Naive B cell (primary cell): Measurements from ENCODE around the gene EHD2. TPM values are rescaled to one million over a fixed set of nuclear protein-coding genes. Genes with fewer than 3 reads are reported as not detected.
"Not testable (repeated sequence)": the region's sequence is repeated elsewhere in the genome, so short reads cannot be mapped to it uniquely, and the experiment has no call there.

Experiments used
- ATAC-seq, 2 donors: fragments of 150-1000 bp; cut with Tn5 transposase; 2 replicates each; pipeline ENCODE4 v1.10.0; 2021; ENCODE audit warnings: low read depth in 2 of 2, mild to moderate bottlenecking in 2 of 2, moderate library complexity in 2 of 2
- DNase-seq: peaks from one replicate; pipeline ENCODE4 v3.0.0; 2022
- H3K27ac Mint-ChIP-seq, 6 donors: one replicate each; pipeline ENCODE4 v1.8.0; 2020 to 2022; ENCODE audit warnings: mild to moderate bottlenecking in 6 of 6, mixed read lengths in 6 of 6, moderate library complexity in 5 of 6, inconsistent platforms in 2 of 6
- H3K27me3 Mint-ChIP-seq, 3 donors: one replicate each; pipeline ENCODE4 v1.8.0; 2021 to 2022; ENCODE audit warnings: mixed read lengths in 3 of 3, mild to moderate bottlenecking in 1 of 3
- H3K36me3 Mint-ChIP-seq, 2 donors: one replicate each; pipeline ENCODE4 v1.8.0; 2020 to 2022; ENCODE audit warnings: mixed read lengths in 2 of 2, inconsistent platforms in 1 of 2, mild to moderate bottlenecking in 1 of 2
- H3K4me1 Mint-ChIP-seq, 3 donors: one replicate each; pipeline ENCODE4 v1.8.0; 2020 to 2022; ENCODE audit warnings: mixed read lengths in 3 of 3, inconsistent platforms in 1 of 3, mild to moderate bottlenecking in 1 of 3, moderate library complexity in 1 of 3
- H3K4me3 Mint-ChIP-seq, 8 donors: one replicate each; pipeline ENCODE4 v1.8.0; 2020 to 2022; ENCODE audit warnings: mild to moderate bottlenecking in 8 of 8, mixed read lengths in 8 of 8, moderate library complexity in 8 of 8, inconsistent platforms in 2 of 8
- H3K9me3 Mint-ChIP-seq, 7 donors: one replicate each; pipeline ENCODE4 v1.8.0; 2020 to 2022; ENCODE audit warnings: mixed read lengths in 7 of 7, mild to moderate bottlenecking in 5 of 7, inconsistent platforms in 2 of 7, moderate library complexity in 1 of 7
- polyA plus RNA-seq, 6 donors: library from polyadenylated mRNA; unstranded; fragments of 300-500 nt; fragmentation: Illumina TruSeq; gene quantifications; one replicate each; pipeline ENCODE4 v1.2.3, GENCODE V29; 2021; ENCODE audit warnings: low read depth in 6 of 6

The EHD2 gene
- polyA plus RNA-seq, 6 donors from 2014 or later, result not detected

DNA sequence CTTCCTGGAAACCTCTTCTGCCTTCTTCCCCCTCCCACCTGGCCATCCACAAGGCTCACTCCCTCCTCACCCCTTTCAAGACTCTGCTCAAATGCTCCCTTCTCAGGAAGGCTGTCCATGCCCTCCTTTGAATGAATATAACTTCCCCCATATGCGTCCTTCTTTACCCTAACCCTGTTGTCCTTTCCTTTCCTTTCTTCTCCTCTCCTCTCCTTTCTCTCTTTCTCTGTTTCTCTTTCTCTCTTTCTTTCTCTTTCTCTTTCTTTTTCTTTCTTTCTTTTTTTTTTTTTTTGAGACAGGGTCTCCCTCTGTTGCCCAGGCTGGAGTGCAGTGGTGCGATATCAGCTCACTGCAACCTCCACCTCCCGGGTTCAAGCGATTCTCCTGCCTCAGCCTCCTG, 15.1 kb downstream of the EHD2 start:
- H3K36me3 Mint-ChIP-seq, H3K27ac Mint-ChIP-seq, DNase-seq, H3K9me3 Mint-ChIP-seq, ATAC-seq: not testable (repeated sequence)
- Mint-ChIP-seq H3K4me3 (peak overlapping the region in 1 of 8 donors; percentile 64), H3K4me1 (peaks cover 16 to 24% (median 22%) of the 10 kb centered on the region in 3 donors), H3K27me3 (peaks cover 27 to 61% (median 41%) of the 10 kb centered on the region in 3 donors)

GRCh38 chr19:47729468-47729798, 16.2 kb downstream of the EHD2 start:
- peak overlapping the region in 1 of 6 donors; percentile 6 for H3K27ac Mint-ChIP-seq
- peaks cover 16 to 24% (median 22%) of the 10 kb centered on the region in 3 donors for H3K4me1 Mint-ChIP-seq
- peaks cover 27 to 66% (median 47%) of the 10 kb centered on the region in 3 donors for H3K27me3 Mint-ChIP-seq
- peaks cover 0 to 7% (median 2%) of the 10 kb centered on the region in 7 donors for H3K9me3 Mint-ChIP-seq
- peak; percentile 25 to 30 for ATAC-seq
- H3K36me3 Mint-ChIP-seq, result no peaks in the 10 kb centered on the region
- peak overlapping the region in 5 of 8 donors; percentile 12 to 82 (median 55) for H3K4me3 Mint-ChIP-seq
- no peak for DNase-seq

GRCh38 chr19:47729799-47730520, 16.7 kb downstream of the EHD2 start:
- no peak for DNase-seq
- H3K9me3 Mint-ChIP-seq, result peaks cover 0 to 7% (median 2%) of the 10 kb centered on the region in 7 donors
- peaks cover 27 to 61% (median 47%) of the 10 kb centered on the region in 3 donors for H3K27me3 Mint-ChIP-seq
- peak; percentile 25 to 43 for ATAC-seq
- H3K27ac Mint-ChIP-seq, result peak overlapping the region in 1 of 6 donors; percentile 6
- H3K36me3 Mint-ChIP-seq, result no peaks in the 10 kb centered on the region
- peak overlapping the region in 6 of 8 donors; percentile 29 to 82 (median 52) for H3K4me3 Mint-ChIP-seq
- peaks cover 16 to 24% (median 22%) of the 10 kb centered on the region in 3 donors for H3K4me1 Mint-ChIP-seq

- Mint-ChIP-seq H3K9me3 (peaks cover 0 to 7% (median 2%) of the 10 kb centered on the region in 7 donors), H3K27ac (no peak overlapping the region), H3K27me3 (peaks cover 27 to 58% (median 47%) of the 10 kb centered on the region in 3 donors), H3K36me3 (no peaks in the 10 kb centered on the region), H3K4me3 (peak overlapping the region in 6 of 8 donors; percentile 7 to 67 (median 42)), H3K4me1 (peaks cover 16 to 24% (median 22%) of the 10 kb centered on the region in 3 donors)
- DNase-seq (no peak), ATAC-seq (no peak)
Measured at GRCh38 chr19:47730521-47730889, 17.3 kb downstream of the EHD2 start.

DNA sequence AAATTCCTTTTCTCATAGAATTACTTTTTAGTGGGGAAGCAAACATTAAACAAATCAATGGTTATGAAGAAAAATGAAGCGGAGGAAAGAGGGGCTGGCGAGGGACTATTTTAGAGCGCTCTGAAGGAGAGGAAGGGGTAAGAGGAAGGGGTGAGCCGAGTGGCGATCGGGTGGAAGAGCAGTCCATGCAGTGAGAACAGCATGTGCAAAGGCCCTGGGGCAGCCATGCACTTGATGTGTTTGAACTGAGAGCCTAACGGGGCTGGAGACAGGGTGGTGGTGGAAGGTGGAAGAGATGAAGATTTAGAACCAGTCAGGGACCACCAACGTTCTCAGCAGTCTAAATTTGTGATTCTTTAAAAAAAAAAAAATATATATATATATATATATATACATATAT, 17.7 kb downstream of the EHD2 start:
- Mint-ChIP-seq H3K4me1 (peaks cover 16 to 24% (median 22%) of the 10 kb centered on the region in 3 donors), H3K36me3 (no peaks in the 10 kb centered on the region), H3K27me3 (peaks cover 27 to 58% (median 47%) of the 10 kb centered on the region in 3 donors), H3K27ac (no peak overlapping the region), H3K9me3 (peaks cover 0 to 7% (median 2%) of the 10 kb centered on the region in 7 donors), H3K4me3 (peak overlapping the region in 1 of 8 donors; percentile 41)
- ATAC-seq, result no peak
- no peak for DNase-seq

DNA sequence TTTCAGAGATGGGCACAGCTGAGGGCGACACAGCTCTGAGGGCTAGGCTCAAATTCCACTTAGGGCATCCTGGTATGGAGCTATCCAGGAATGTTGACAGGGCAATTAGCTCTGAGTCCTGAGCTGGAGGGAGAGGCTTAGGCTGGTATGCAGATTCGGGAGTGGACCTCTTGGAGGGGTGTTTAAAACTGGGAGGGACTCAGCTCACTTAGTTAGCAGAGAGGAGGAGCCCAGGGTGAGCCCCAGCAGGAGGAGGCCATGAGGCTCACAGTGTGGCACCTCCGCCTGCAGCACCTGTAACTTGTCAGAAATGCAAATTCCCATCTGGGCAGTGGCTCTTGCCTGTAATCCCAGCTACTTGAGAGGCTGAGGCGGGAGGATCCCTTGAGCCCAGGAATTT, 21.9 kb downstream of the EHD2 start:
- Mint-ChIP-seq H3K4me1 (peaks cover 3 to 10% (median 4%) of the 10 kb centered on the region in 3 donors), H3K4me3 (no peak overlapping the region), H3K27me3 (peaks cover 8 to 22% (median 15%) of the 10 kb centered on the region in 3 donors), H3K27ac (peak overlapping the region in 1 of 6 donors; percentile 37), H3K36me3 (no peaks in the 10 kb centered on the region), H3K9me3 (peaks cover 0 to 7% (median 2%) of the 10 kb centered on the region in 7 donors)
- no peak for ATAC-seq
- DNase-seq, result no peak

GRCh38 chr19:47740866-47741519, 27.8 kb downstream of the EHD2 start:
- peaks cover 0 to 5% of the 10 kb centered on the region in 2 donors for H3K36me3 Mint-ChIP-seq
- peaks cover 0 to 7% (median 0%) of the 10 kb centered on the region in 7 donors for H3K9me3 Mint-ChIP-seq
- peaks cover 14 to 36% (median 31%) of the 10 kb centered on the region in 3 donors for H3K4me1 Mint-ChIP-seq
- no peak for ATAC-seq
- no peak for DNase-seq
- H3K27ac Mint-ChIP-seq, result peak overlapping the region in 1 of 6 donors; percentile 34
- no peaks in the 10 kb centered on the region for H3K27me3 Mint-ChIP-seq
- H3K4me3 Mint-ChIP-seq, result no peak overlapping the region

DNA sequence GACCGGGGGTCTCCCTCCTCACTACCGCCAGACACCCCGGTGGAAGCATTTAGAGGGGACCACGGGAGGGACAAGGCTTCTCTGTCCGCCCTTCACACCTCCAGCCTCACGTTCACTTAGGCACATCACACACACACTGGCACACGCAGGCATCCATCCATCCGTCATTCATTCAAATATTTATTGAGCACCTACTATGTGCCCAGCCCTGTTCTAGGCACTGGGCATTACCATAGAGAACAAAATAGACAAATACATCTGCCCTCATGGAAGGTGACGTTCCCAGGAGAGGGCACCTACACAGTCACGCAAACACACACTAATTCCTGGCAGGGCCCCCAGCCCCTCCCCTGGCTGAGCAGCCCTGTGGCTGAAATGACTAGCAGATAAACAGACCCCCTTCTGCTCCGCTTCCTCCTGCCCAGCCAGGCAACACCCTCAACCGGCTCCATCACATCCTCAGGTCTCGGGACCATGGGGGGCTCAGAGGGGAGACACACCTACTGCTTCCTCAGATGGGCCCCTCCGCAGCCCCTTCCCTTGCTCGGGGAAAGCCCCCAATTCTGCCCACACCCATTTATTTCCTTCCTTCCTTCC, 28.4 kb downstream of the EHD2 start:
- ATAC-seq (no peak), DNase-seq (no peak)
- Mint-ChIP-seq H3K4me3 (peak overlapping the region; percentile 5 to 80 (median 67)), H3K4me1 (peaks cover 14 to 43% (median 31%) of the 10 kb centered on the region in 3 donors), H3K27ac (peak overlapping the region in 3 of 6 donors; percentile 42 to 92 (median 85)), H3K9me3 (peaks cover 0 to 7% (median 0%) of the 10 kb centered on the region in 7 donors), H3K36me3 (peaks cover 0 to 5% of the 10 kb centered on the region in 2 donors), H3K27me3 (no peaks in the 10 kb centered on the region)

DNA sequence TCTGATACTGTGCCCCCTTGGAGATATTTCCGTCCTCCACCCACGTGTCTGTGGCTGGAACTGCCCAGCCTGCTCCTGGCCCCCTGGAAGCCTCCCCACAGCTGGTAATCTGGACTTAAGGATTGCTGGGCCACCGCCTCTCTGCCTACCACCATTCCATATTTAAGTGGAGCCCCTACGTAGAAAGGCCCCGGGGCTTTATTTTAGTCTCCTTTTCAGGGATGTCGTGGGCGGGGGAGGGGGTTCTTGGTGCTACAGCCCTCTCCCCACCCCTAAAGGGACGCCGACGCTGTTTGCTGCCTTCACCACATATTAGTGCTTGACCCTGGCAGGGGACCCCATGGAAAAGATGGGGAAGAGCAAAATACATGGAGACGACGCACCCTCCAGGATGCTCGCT, 29.4 kb downstream of the EHD2 start:
- peaks cover 0 to 5% (median 0%) of the 10 kb centered on the region in 7 donors for H3K9me3 Mint-ChIP-seq
- no peaks in the 10 kb centered on the region for H3K27me3 Mint-ChIP-seq
- peak overlapping the region in 7 of 8 donors; percentile 25 to 84 (median 76) for H3K4me3 Mint-ChIP-seq
- DNase-seq (no peak), ATAC-seq (no peak)
- H3K27ac Mint-ChIP-seq, result peak overlapping the region in 2 of 6 donors; percentile 18 to 70
- H3K4me1 Mint-ChIP-seq, result peaks cover 18 to 47% (median 31%) of the 10 kb centered on the region in 3 donors
- peaks cover 0 to 5% of the 10 kb centered on the region in 2 donors for H3K36me3 Mint-ChIP-seq

DNA sequence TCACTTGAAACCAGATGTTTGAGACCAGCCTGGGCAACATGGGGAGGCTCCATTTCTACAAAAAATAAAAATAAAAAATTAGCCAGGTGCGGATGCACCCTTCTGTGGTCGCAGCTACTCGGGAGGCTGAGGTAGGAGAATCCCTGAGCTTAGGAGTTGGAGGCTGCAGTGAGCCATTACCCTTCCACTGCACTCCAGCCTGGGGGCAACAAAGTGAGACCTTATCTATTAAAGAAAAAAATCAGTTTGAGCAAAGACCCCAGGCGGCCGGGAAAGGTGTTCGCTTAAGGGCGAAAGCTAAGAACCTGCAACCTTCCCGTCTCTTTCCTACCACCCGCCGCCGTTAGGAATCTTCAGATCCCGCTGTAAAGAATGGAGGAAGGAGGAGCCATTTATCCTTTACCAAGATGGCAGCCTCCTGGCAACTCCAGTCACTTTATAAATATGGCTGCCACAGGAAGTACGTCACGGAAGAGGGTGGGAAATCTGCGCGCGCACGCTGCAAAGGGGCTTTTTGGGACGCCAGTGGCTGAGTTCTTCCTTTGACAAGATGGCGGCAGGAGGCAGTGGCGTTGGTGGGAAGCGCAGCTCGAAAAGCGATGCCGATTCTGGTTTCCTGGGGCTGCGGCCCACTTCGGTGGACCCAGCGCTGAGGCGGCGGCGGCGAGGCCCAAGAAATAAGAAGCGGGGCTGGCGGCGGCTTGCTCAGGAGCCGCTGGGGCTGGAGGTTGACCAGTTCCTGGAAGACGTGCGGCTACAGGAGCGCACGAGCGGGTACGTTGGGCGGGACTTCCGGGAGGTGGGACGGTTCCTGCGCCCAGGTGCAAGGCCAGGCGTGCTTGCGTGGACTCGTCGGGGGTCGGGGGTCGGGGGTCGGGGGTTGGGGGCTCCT, 32.0 kb downstream of the EHD2 start, which contains the start of gene NOP53:
NOP53 (plus strand) TSS at position 537 of the 892 bp plus-strand sequence; CDS start at position 551, 14 bp downstream.
- Mint-ChIP-seq H3K4me3 (peak within 1 kb of the TSS; percentile 95 to 100 (median 100)), H3K9me3 (peaks cover 0 to 5% (median 0%) of the 10 kb centered on the region in 7 donors), H3K27ac (peak within 1 kb of the TSS; percentile 99 to 100 (median 100)), H3K27me3 (no peaks in the 10 kb centered on the region), H3K4me1 (peaks cover 29 to 58% (median 47%) of the 10 kb centered on the region in 3 donors), H3K36me3 (peaks cover 5 to 19% of the 10 kb centered on the region in 2 donors)
- DNase-seq, result peak; percentile 96
- ATAC-seq, result peak; percentile 81 to 84

GRCh38 chr19:47746129-47746528, 32.9 kb downstream of the EHD2 start:
- Mint-ChIP-seq H3K4me3 (peak overlapping the region; percentile 95 to 100 (median 100)), H3K36me3 (peaks cover 5 to 19% of the 10 kb centered on the region in 2 donors), H3K4me1 (peaks cover 33 to 58% (median 47%) of the 10 kb centered on the region in 3 donors), H3K27ac (peak overlapping the region; percentile 99 to 100 (median 100))
- H3K27me3 Mint-ChIP-seq, DNase-seq, H3K9me3 Mint-ChIP-seq, ATAC-seq: not testable (repeated sequence)

GRCh38 chr19:47749326-47749725, 36.1 kb downstream of the EHD2 start:
- peak overlapping the region; percentile 45 to 92 (median 67) for H3K27ac Mint-ChIP-seq
- peaks cover 24 to 37% (median 24%) of the 10 kb centered on the region in 3 donors for H3K4me1 Mint-ChIP-seq
- no peaks in the 10 kb centered on the region for H3K27me3 Mint-ChIP-seq
- peaks cover 13 to 19% of the 10 kb centered on the region in 2 donors for H3K36me3 Mint-ChIP-seq
- ATAC-seq, result peak; percentile 20 to 28
- H3K4me3 Mint-ChIP-seq, result peak overlapping the region in 5 of 8 donors; percentile 56 to 81 (median 58)
- DNase-seq, result no peak
- H3K9me3 Mint-ChIP-seq, result peaks cover 0 to 2% (median 0%) of the 10 kb centered on the region in 7 donors
